Activated naive CD4-positive, alpha-beta T cell treated with anti-CD3 and anti-CD28 coated beads, Interleukin-2, amount 50 U/mL, for 24 hours (primary cell): Measurements from ENCODE around the gene PLA2G6.

Experiments used
- H3K27ac Mint-ChIP-seq: one replicate; pipeline ENCODE4 v1.8.0; 2021; ENCODE audit warnings: mild to moderate bottlenecking, mixed read lengths
- H3K27me3 Mint-ChIP-seq: one replicate; pipeline ENCODE4 v1.8.0; 2021; ENCODE audit warnings: mixed read lengths
- H3K36me3 Mint-ChIP-seq: one replicate; pipeline ENCODE4 v1.8.0; 2021; ENCODE audit warnings: mixed read lengths
- H3K4me1 Mint-ChIP-seq: one replicate; pipeline ENCODE4 v1.8.0; 2021; ENCODE audit warnings: mixed read lengths
- H3K4me3 Mint-ChIP-seq: one replicate; pipeline ENCODE4 v1.8.0; 2021; ENCODE audit warnings: mild to moderate bottlenecking, mixed read lengths
- H3K9me3 Mint-ChIP-seq: one replicate; pipeline ENCODE4 v1.8.0; 2021; ENCODE audit warnings: mixed read lengths

Gene PLA2G6

GRCh38 chr22:38202437-38203089 is 20.9 kb upstream of the PLA2G6 start:
- H3K36me3 Mint-ChIP-seq, result no peaks in the 10 kb centered on the region
- H3K27ac Mint-ChIP-seq, result peak overlapping the region; percentile 41
- H3K4me1 Mint-ChIP-seq, result peaks cover 32% of the 10 kb centered on the region
- H3K4me3 Mint-ChIP-seq, result peak overlapping the region; percentile 86
- no peaks in the 10 kb centered on the region for H3K9me3 Mint-ChIP-seq
- H3K27me3 Mint-ChIP-seq, result no peaks in the 10 kb centered on the region

DNA sequence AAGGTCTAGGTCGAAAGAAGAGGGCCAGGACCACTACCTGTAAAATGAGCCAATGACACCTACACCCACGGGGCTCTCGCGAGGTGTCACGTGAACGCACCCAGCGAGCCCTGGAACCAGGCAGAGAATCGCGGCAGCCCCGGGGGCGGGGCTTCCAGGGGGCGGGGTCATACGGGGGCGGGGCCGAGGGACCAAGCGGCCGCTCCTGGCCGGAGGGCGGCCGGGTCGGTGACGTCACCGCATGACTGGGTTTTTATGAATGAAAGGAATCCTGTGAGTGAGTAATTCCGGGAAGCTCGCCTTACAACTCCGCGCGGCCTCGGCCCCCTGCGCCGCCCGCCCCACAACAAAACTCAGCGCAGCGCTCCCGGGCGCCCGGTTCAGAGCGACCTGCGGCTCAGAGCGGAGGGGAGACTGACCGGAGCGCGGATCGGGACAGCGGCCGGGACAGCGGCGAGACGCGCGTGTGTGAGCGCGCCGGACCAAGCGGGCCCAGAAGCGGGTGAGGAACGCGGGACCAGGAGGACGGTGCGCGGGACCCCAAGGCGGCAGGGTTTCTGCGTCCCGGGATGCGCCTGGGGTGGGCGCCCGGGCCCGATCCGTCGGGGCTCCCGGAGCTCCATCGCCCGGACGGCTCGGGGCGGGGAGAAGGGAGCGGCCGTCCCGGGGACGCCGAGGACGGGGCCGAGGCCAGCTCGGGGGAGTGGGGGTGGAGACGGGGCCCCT is 20.2 kb upstream of the PLA2G6 start, which contains the start of gene MAFF:
MAFF (plus strand) TSS at position 284 of the 726 bp plus-strand sequence. CDS start 11,860 bp downstream, outside the sequence.
- H3K9me3 Mint-ChIP-seq, result no peaks in the 10 kb centered on the region
- peak within 1 kb of the TSS; percentile 89 for H3K27ac Mint-ChIP-seq
- no peaks in the 10 kb centered on the region for H3K36me3 Mint-ChIP-seq
- H3K4me1 Mint-ChIP-seq, result peaks cover 32% of the 10 kb centered on the region
- no peaks in the 10 kb centered on the region for H3K27me3 Mint-ChIP-seq
- H3K4me3 Mint-ChIP-seq, result peak within 1 kb of the TSS; percentile 86

- Mint-ChIP-seq H3K36me3 (no peaks in the 10 kb centered on the region), H3K27me3 (no peaks in the 10 kb centered on the region), H3K27ac (peak overlapping the region; percentile 89), H3K9me3 (no peaks in the 10 kb centered on the region), H3K4me3 (peak overlapping the region; percentile 78), H3K4me1 (peaks cover 32% of the 10 kb centered on the region)
Observed at GRCh38 chr22:38201371-38201710, 19.7 kb upstream of the PLA2G6 start.

- Mint-ChIP-seq H3K4me3 (no peak overlapping the region), H3K27me3 (no peaks in the 10 kb centered on the region), H3K36me3 (no peaks in the 10 kb centered on the region), H3K4me1 (peaks cover 32% of the 10 kb centered on the region), H3K27ac (no peak overlapping the region), H3K9me3 (no peaks in the 10 kb centered on the region)
Observed at GRCh38 chr22:38199826-38200559, 18.4 kb upstream of the PLA2G6 start.

- no peaks in the 10 kb centered on the region for H3K27me3 Mint-ChIP-seq
- no peaks in the 10 kb centered on the region for H3K9me3 Mint-ChIP-seq
- peaks cover 15% of the 10 kb centered on the region for H3K4me1 Mint-ChIP-seq
- H3K27ac Mint-ChIP-seq, result no peak overlapping the region
- H3K4me3 Mint-ChIP-seq, result no peak overlapping the region
- no peaks in the 10 kb centered on the region for H3K36me3 Mint-ChIP-seq
Observed at GRCh38 chr22:38196791-38197419, 15.3 kb upstream of the PLA2G6 start.

DNA sequence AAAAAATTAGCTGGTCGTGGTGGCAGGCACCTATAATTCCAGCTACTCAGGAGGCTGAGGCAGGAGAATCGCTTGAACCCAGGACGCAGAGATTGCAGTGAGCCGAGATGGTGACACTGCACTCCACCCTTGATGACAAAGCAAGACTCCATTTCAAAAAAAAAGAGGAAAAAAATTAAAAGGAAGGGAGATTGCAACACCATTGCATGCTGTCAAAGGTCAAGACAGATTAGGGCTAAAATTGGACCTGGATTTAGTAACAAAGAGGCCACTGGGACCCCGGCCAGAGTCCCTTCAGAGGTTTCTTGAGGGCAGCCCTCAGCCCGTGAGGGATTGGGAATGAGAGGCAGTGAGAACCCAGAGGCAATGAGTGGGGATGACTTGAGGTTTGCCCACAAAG is 11.9 kb upstream of the PLA2G6 start:
- no peaks in the 10 kb centered on the region for H3K36me3 Mint-ChIP-seq
- H3K4me1 Mint-ChIP-seq, result peaks cover 4% of the 10 kb centered on the region
- H3K4me3 Mint-ChIP-seq, result no peak overlapping the region
- no peaks in the 10 kb centered on the region for H3K27me3 Mint-ChIP-seq
- H3K27ac Mint-ChIP-seq, result no peak overlapping the region
- H3K9me3 Mint-ChIP-seq, result no peaks in the 10 kb centered on the region

DNA sequence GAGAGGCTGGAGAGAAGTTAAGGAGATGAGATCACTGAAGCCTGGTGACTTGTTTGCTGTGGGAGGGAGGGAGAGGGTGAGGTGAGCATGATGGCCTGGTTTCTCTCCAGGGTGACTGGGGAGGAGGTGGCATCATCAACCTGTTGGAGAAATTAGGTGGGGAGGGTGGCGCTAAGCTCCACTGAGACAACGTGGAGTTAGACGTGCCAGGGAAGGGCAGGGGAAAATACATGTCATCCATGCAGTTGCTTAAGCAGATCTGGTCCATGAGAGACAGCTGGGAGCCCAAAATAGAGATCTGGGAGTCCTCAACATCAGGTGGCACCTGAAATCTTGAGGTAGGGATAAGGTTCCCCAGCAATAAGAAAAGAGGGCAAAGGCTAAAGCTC is 10.8 kb upstream of the PLA2G6 start:
- H3K4me3 Mint-ChIP-seq, result no peak overlapping the region
- no peaks in the 10 kb centered on the region for H3K9me3 Mint-ChIP-seq
- no peak overlapping the region for H3K27ac Mint-ChIP-seq
- H3K27me3 Mint-ChIP-seq, result no peaks in the 10 kb centered on the region
- H3K36me3 Mint-ChIP-seq, result no peaks in the 10 kb centered on the region
- H3K4me1 Mint-ChIP-seq, result peaks cover 4% of the 10 kb centered on the region

GRCh38 chr22:38191731-38192474 is 10.3 kb upstream of the PLA2G6 start:
- Mint-ChIP-seq H3K4me1 (peaks cover 4% of the 10 kb centered on the region), H3K36me3 (no peaks in the 10 kb centered on the region), H3K9me3 (no peaks in the 10 kb centered on the region)

DNA sequence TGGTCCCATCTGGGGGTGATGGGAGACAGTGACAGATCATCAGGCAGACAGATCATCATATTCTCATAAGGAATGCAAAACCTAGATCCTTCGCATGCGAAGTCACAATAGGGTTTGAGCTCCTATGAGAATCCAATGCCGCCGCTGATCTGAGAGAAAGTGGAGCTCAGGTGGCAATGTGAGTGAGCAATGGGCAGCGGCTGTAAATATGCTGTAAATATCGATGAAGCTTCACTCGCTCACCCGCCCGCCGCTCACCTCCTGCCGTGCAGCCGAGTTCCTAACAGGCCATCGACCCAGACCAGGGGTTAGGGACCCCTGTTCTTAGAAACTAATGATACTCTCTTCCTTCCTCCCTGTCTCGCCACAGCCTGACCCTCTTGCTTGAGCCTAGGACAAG is 9.4 kb upstream of the PLA2G6 start:
- Mint-ChIP-seq H3K9me3 (no peaks in the 10 kb centered on the region), H3K4me1 (peaks cover 4% of the 10 kb centered on the region)

More at GRCh38 chr22:38191731-38192474, 10.3 kb upstream of the PLA2G6 start:
- Mint-ChIP-seq H3K27ac (no peak overlapping the region), H3K27me3 (no peaks in the 10 kb centered on the region), H3K4me3 (no peak overlapping the region)

DNA sequence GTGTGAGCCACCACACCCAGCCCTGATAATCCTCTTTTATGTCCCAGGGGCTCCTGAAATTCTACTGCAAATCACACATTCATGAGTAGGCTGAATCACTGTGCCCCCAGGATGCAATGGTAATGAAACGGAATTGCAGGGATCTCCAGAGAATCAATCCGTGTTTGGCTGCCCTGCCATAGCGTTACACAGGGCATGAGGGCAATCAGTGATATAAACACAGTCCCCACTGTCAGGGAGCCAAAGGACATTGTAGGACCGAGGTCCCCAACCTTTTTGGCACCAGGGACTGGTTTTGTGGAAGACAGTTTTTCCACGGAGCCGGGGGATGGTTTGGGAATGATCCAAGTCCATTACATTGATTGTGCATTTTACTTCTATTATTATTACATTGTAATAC is 9.0 kb upstream of the PLA2G6 start:
- H3K36me3 Mint-ChIP-seq, result no peaks in the 10 kb centered on the region
- no peaks in the 10 kb centered on the region for H3K27me3 Mint-ChIP-seq
- no peak overlapping the region for H3K4me3 Mint-ChIP-seq
- no peak overlapping the region for H3K27ac Mint-ChIP-seq
- no peaks in the 10 kb centered on the region for H3K9me3 Mint-ChIP-seq
- H3K4me1 Mint-ChIP-seq, result peaks cover 4% of the 10 kb centered on the region

More for the DNA sequence above, 9.4 kb upstream of the PLA2G6 start:
- Mint-ChIP-seq H3K36me3 (no peaks in the 10 kb centered on the region), H3K27ac (no peak overlapping the region), H3K4me3 (no peak overlapping the region), H3K27me3 (no peaks in the 10 kb centered on the region)

GRCh38 chr22:38189104-38189503 is 7.5 kb upstream of the PLA2G6 start:
- no peaks in the 10 kb centered on the region for H3K27me3 Mint-ChIP-seq
- no peaks in the 10 kb centered on the region for H3K4me1 Mint-ChIP-seq
- no peaks in the 10 kb centered on the region for H3K36me3 Mint-ChIP-seq
- H3K9me3 Mint-ChIP-seq, result no peaks in the 10 kb centered on the region
- H3K27ac Mint-ChIP-seq, result no peak overlapping the region
- H3K4me3 Mint-ChIP-seq, result no peak overlapping the region

DNA sequence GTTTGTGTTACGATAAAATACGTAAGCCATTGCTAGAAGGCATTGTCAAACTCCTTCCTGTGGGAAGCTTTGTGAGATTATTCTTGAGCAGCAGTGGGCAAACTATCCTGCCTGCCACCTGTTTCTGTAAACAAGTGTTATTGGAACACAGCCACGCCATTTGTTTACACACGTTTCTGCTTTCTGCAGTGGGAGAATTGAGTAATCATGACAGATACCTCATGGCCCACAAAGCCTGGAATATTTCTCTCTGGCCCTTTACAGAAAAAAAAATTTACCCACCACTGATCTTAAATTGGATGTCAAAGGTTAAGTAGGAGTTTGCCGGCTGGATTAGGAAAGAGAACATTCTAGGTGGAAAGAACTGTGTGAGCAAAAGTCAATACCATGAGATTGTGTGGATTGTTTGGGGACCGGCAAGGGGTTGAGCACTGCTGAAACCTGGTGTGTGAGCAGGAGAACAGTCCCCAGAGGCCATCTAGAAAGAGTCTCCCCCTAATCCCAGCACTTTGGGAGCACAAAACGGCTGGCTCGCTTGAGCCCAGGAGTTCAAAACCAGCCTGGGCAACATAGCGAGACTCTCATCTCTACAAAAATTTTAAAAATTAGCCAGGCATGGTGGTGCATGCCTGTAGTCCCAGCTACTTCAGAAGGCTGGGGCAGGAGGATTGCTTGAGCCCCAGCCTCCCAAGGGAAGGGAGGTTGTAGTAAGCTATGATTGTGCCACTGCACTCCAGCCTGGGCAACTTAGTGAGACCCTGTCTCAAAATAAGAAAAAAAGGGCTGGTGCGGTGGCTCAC is 6.0 kb upstream of the PLA2G6 start:
- Mint-ChIP-seq H3K36me3 (no peaks in the 10 kb centered on the region), H3K27me3 (no peaks in the 10 kb centered on the region), H3K27ac (no peak overlapping the region), H3K9me3 (no peaks in the 10 kb centered on the region), H3K4me3 (no peak overlapping the region), H3K4me1 (no peaks in the 10 kb centered on the region)

GRCh38 chr22:38186429-38186828 is 4.8 kb upstream of the PLA2G6 start:
- H3K36me3 Mint-ChIP-seq, result no peaks in the 10 kb centered on the region
- H3K27ac Mint-ChIP-seq, result no peak overlapping the region
- no peak overlapping the region for H3K4me3 Mint-ChIP-seq
- peaks cover 7% of the 10 kb centered on the region for H3K4me1 Mint-ChIP-seq
- H3K9me3 Mint-ChIP-seq, result no peaks in the 10 kb centered on the region
- H3K27me3 Mint-ChIP-seq, result no peaks in the 10 kb centered on the region

GRCh38 chr22:38184788-38185187 is 3.2 kb upstream of the PLA2G6 start:
- no peaks in the 10 kb centered on the region for H3K36me3 Mint-ChIP-seq
- peaks cover 24% of the 10 kb centered on the region for H3K4me1 Mint-ChIP-seq
- no peaks in the 10 kb centered on the region for H3K27me3 Mint-ChIP-seq
- H3K4me3 Mint-ChIP-seq, result no peak overlapping the region
- H3K27ac Mint-ChIP-seq, result peak overlapping the region; percentile 41
- no peaks in the 10 kb centered on the region for H3K9me3 Mint-ChIP-seq
